C1 segment of cervical spinal cord (tissue), 14 donors: ENCODE data around the gene BTBD8.

Experiments
- DNase-seq, 14 donors: peaks; one replicate each; lab custom pipeline; 2025; lab: John Stamatoyannopoulos, UW

The BTBD8 gene

DNA sequence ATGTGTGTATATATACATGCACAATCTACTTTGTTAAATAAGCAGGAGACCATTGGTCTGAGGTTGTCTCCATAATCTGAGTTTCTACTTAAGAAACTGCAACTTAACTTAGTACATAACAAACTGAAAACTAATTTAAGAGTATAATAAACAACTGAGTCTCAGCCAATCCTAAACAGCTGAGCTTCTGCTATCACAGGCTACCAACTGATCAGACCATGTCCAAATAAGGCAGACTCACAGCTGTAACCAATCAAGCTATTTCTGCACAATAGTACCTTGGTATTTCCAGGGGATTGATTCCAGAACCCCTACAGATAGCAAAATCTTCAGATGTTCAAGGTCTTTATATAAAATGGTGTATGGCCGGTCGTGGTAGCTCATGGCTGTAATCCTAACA, 111.6 kb downstream of the BTBD8 start:
- no peak for DNase-seq

GRCh38 chr1:92192246-92192645, 112.1 kb downstream of the BTBD8 start:
- DNase-seq, result no peak

GRCh38 chr1:92194511-92194910, 114.4 kb downstream of the BTBD8 start:
- no peak for DNase-seq

- no peak for DNase-seq
These were observed 121.8 kb downstream of the BTBD8 start for GRCh38 chr1:92201973-92202372.

- no peak for DNase-seq
These were observed 123.0 kb downstream of the BTBD8 start for GRCh38 chr1:92203105-92203504.

DNA sequence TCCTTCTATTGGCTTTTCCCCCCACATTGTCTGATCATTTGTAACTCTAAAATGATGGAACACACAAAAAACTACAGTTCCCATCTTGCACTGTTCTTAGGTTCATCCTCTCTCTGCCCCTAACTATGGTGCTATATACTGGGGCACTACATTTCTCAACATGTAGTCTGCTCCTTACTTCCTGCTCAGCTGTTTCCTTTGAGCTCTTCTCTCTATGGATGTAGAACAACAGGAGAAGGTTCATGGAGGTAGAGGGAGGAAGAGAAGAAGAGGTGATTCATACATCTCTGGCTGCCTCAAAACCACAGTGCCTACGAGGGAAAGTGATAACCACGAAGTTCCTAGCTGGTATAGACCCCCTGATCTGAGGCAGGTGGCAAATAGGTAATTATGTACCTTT, 130.6 kb downstream of the BTBD8 start:
- DNase-seq, result no peak

DNA sequence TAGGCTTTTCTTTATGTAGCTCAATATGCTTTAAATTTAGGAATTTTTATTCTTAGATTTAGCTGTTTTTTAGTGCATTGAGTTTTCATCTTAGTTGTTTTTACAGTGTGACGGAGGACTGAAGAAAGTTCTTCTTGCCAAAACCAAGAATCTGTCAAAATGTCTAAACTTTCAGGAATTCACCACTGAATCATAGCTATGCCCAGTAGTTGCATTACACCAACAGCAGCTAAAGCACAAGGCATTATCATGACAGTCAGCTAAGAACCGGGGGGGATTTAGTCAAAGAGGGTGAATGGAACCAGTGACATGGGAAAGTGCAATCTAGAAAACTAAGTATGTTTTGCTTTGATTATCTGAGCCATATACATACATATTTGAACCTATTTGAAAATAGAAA, 131.0 kb downstream of the BTBD8 start:
- DNase-seq, result no peak

GRCh38 chr1:92217721-92218120, 137.6 kb downstream of the BTBD8 start, which contains the start of gene C1orf146:
C1orf146 (plus strand) TSS chr1:92217915; CDS start chr1:92231421, 13,506 bp downstream.
- DNase-seq, result no peak

DNA sequence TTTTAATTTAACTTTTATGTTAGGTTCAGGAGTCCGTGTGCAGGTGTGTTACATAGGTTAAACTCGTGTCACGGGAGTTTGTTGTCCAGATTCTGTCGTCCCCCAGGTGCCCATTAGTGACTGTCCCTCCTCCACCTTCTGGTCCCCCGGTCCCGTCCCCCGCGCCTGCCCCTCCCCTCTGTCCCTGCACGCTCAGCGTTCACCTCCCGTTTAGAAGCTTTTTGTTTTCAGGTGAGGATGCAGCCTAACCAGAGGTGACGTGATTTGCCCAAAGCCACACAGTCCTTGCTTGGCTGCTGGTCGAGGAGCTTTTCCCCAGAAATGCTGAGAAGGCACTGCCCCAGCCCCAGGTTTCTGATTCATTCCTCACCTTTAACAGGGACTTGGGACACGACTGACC, 138.4 kb downstream of the BTBD8 start:
- no peak for DNase-seq

DNA sequence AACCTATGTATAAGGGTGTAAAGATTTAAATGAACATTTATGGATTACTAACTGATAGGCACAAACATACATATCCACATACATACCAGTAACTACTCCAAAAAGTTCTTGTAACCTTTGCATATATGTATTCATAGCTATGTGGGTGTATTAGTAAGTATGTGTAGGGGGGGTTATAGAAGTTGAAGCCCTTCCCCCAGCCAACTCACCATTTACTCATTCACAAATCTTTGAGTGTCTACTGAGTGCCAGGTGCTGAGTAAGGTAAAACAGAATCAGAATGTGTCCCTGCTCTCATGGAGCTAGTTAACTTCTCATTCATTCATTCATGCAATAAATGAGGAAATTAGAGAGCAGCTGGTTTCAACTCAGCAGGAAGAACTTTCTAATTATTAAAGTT, 138.9 kb downstream of the BTBD8 start:
- no peak for DNase-seq

DNA sequence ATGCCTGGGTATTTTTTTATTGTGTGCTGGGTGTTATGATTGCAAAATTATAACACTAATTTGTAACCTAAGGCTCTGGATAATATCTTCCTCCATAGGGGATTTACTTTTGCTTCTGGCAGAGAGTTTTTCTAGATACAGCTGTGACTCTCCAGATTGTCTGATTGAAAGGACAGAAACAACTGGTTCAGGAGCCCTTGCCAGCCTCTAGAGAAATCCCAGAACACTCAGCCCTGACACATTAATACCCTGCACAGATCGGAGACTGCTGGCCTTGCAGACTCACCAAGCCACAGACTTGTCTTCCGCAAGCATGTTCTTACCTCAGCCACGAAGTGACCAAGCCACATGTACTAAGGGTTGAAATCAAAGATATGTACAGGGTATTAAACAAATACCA, 148.3 kb downstream of the BTBD8 start:
- DNase-seq, result no peak

GRCh38 chr1:92230736-92231135, 150.6 kb downstream of the BTBD8 start:
- DNase-seq, result peak in 1 of 14 donors; percentile 34
